Keratinocyte (primary cell): ENCODE results near the gene VMA21. TPM values are rescaled to one million over a fixed set of nuclear protein-coding genes. Genes with fewer than 3 reads are reported as not detected.

Source experiments
- DNase-seq: peaks from one replicate; pipeline ENCODE4 v3.0.0-alpha.2; 2011; ENCODE audit warnings: low read depth, missing footprints, low spot score
- FAIRE-seq: peaks from 2 replicates; lab custom pipeline; 2011; peaks lifted over from hg19 to GRCh38; lab: Jason Lieb, UNC
- H2AFZ ChIP-seq: 2 replicates; pipeline ENCODE4 v1.6.0; 2012; ENCODE audit warnings: low read length, control low read depth, inconsistent platforms; ENCODE audit not compliant: control insufficient read depth
- H3K27ac ChIP-seq: 2 replicates; pipeline ENCODE4 v1.5.1; 2011; ENCODE audit warnings: low read length; ENCODE audit not compliant: control insufficient read depth, insufficient read depth
- H3K27me3 ChIP-seq: 3 replicates; pipeline ENCODE4 v1.6.0; 2011; ENCODE audit warnings: low read length; ENCODE audit not compliant: control insufficient read depth, insufficient read depth; ENCODE audit errors: extremely low read depth
- H3K36me3 ChIP-seq, 2 experiments: 2 replicates in 1 of 2; 3 replicates in 1 of 2; pipeline ENCODE4 v1.5.1; 2011; ENCODE audit warnings: low read length in 2 of 2, mild to moderate bottlenecking in 1 of 2; ENCODE audit not compliant: control insufficient read depth in 2 of 2, insufficient read depth in 2 of 2; ENCODE audit errors: extremely low read depth in 1 of 2
- H3K4me1 ChIP-seq: 3 replicates; pipeline ENCODE4 v1.5.1; 2011; ENCODE audit warnings: low read length; ENCODE audit not compliant: control insufficient read depth, insufficient read depth; ENCODE audit errors: extremely low read depth
- H3K4me2 ChIP-seq: 3 replicates; pipeline ENCODE4 v1.6.0; 2011; ENCODE audit warnings: low read depth, low read length; ENCODE audit not compliant: control insufficient read depth, insufficient read depth; ENCODE audit errors: extremely low read depth
- H3K4me3 ChIP-seq, 3 experiments: fragments of 200-600 bp in 1 of 3; sonication (generic) in 1 of 3; 2 replicates in 2 of 3; 3 replicates in 1 of 3; pipeline ENCODE4 v1.5.1; 2011 to 2016; ENCODE audit warnings: low read length in 3 of 3, mild to moderate bottlenecking in 3 of 3, control low read depth in 2 of 3, inconsistent platforms in 1 of 3, low read depth in 1 of 3, mixed read lengths in 1 of 3, mixed run types in 1 of 3, moderate library complexity in 1 of 3; ENCODE audit not compliant: control insufficient read depth in 2 of 3, insufficient read depth in 2 of 3; ENCODE audit errors: extremely low read depth in 1 of 3
- H3K79me2 ChIP-seq: 2 replicates; pipeline ENCODE4 v1.6.0; 2012; ENCODE audit warnings: low read length; ENCODE audit not compliant: control insufficient read depth, insufficient read depth
- H3K9ac ChIP-seq: 3 replicates; pipeline ENCODE4 v1.6.0; 2011; ENCODE audit warnings: low read length; ENCODE audit not compliant: control insufficient read depth, insufficient read depth; ENCODE audit errors: extremely low read depth
- H3K9me1 ChIP-seq: 3 replicates; pipeline ENCODE4 v1.6.0; 2011; ENCODE audit warnings: low read length; ENCODE audit not compliant: control insufficient read depth, insufficient read depth; ENCODE audit errors: extremely low read depth
- H3K9me3 ChIP-seq: 2 replicates; pipeline ENCODE4 v1.5.1; 2012; ENCODE audit warnings: low read depth, low read length; ENCODE audit not compliant: control insufficient read depth
- H4K20me1 ChIP-seq: 3 replicates; pipeline ENCODE4 v1.6.0; 2011; ENCODE audit warnings: low read length; ENCODE audit not compliant: control insufficient read depth, insufficient read depth; ENCODE audit errors: extremely low read depth
- CTCF ChIP-seq, 3 experiments: IDR thresholded peaks in 1 of 3; conservative IDR thresholded peaks in 1 of 3; optimal IDR thresholded peaks in 1 of 3; 2 replicates in 2 of 3; 3 replicates in 1 of 3; pipeline versions ENCODE3 to v1.5.1; 2011; ENCODE audit warnings: low read length in 3 of 3, mild to moderate bottlenecking in 3 of 3, moderate library complexity in 2 of 3, control low read depth in 1 of 3, inconsistent platforms in 1 of 3; ENCODE audit not compliant: insufficient read depth in 2 of 3; ENCODE audit errors: extremely low read depth in 1 of 3
- EZH2 ChIP-seq: IDR thresholded peaks from one replicate; pipeline ENCODE4 v1.6.1; 2012; ENCODE audit warnings: inconsistent platforms, mild to moderate bottlenecking, low read length, moderate library complexity
- dilution Hi-C: fragments of 300-500 bp; cut with MboI; formaldehyde crosslinking; loops from one replicate; pipeline ENCODE4 v1.7.0; 2020; ENCODE audit warnings: low sequenced_read_pairs; ENCODE audit not compliant: extremely low pct_ligation_motif_present
- polyA plus RNA-seq, 5 experiments: library from polyadenylated mRNA; depleted of rRNA in 3 of 5; stranded (reverse) in 3 of 5; stranded (forward) in 1 of 5; unstranded in 1 of 5; fragments of >200 nt; gene quantifications; 1 replicate in 1 of 5; 2 replicates in 3 of 5; 3 replicates in 1 of 5; pipeline versions ENCODE4 v1.2.1 to v1.2.3, GENCODE V29; 2011 to 2012; ENCODE audit warnings: missing spikeins in 2 of 5, low read depth in 1 of 5, low replicate concordance in 1 of 5

Gene VMA21
- polyA plus RNA-seq, 1 donor (not counting 4 experiments of a cell fraction or from before 2014, with no cell fraction given): 29.4 TPM

- H3K79me2 ChIP-seq: no peaks in the 10 kb centered on the region
- TF ChIP-seq EZH2 (no peak), CTCF (optimal IDR thresholded peaks at IDR 0.05 in 1 of 3, IDR thresholded peaks at IDR 0.05 in 1 of 3, conservative IDR thresholded peaks at IDR 0.05 in 1 of 3; ENCODE audit: extremely low read depth in 1 of 3, insufficient read depth in 2 of 3, low read length in 3 of 3) (no peak)
- H3K4me1 ChIP-seq: no peaks in the 10 kb centered on the region
- H3K4me2 ChIP-seq: no peak overlapping the region
- H3K9ac ChIP-seq: no peak overlapping the region
- H3K9me1 ChIP-seq: no peaks in the 10 kb centered on the region
- no peaks in the 10 kb centered on the region for H3K36me3 ChIP-seq
- no peak overlapping the region for H3K4me3 ChIP-seq
- no peaks in the 10 kb centered on the region for H3K9me3 ChIP-seq
- no peak for FAIRE-seq
- dilution Hi-C loops: no loop called here
- H3K27ac ChIP-seq: no peak overlapping the region
- no peak overlapping the region for H2AFZ ChIP-seq
- H4K20me1 ChIP-seq: no peaks in the 10 kb centered on the region
- H3K27me3 ChIP-seq: no peaks in the 10 kb centered on the region
- no peak for DNase-seq
These were observed 12.2 kb upstream of the VMA21 start for GRCh38 chrX:151384807-151385206.

- no peak overlapping the region for H3K4me2 ChIP-seq
- H3K9me3 ChIP-seq: no peaks in the 10 kb centered on the region
- no peak overlapping the region for H3K27ac ChIP-seq
- H3K4me1 ChIP-seq: no peaks in the 10 kb centered on the region
- no peaks in the 10 kb centered on the region for H3K79me2 ChIP-seq
- no peak overlapping the region for H3K4me3 ChIP-seq
- H2AFZ ChIP-seq: no peak overlapping the region
- no peaks in the 10 kb centered on the region for H3K36me3 ChIP-seq
- H3K27me3 ChIP-seq: no peaks in the 10 kb centered on the region
- no peak for TF ChIP-seq CTCF (optimal IDR thresholded peaks at IDR 0.05 in 1 of 3, IDR thresholded peaks at IDR 0.05 in 1 of 3, conservative IDR thresholded peaks at IDR 0.05 in 1 of 3; ENCODE audit: extremely low read depth in 1 of 3, insufficient read depth in 2 of 3, low read length in 3 of 3)
- TF ChIP-seq EZH2: no peak
- no peaks in the 10 kb centered on the region for H4K20me1 ChIP-seq
- no peaks in the 10 kb centered on the region for H3K9me1 ChIP-seq
- dilution Hi-C loops: no loop called here
- no peak overlapping the region for H3K9ac ChIP-seq
- FAIRE-seq (no peak), DNase-seq (no peak)
These were observed 10.1 kb upstream of the VMA21 start for GRCh38 chrX:151386838-151387459.
